ENCODE measurements around the gene RARA.
"Not testable (repeated sequence)": the region's sequence is repeated elsewhere in the genome, so short reads cannot be mapped to it uniquely, and the experiment has no call there.

Gene RARA

DNA sequence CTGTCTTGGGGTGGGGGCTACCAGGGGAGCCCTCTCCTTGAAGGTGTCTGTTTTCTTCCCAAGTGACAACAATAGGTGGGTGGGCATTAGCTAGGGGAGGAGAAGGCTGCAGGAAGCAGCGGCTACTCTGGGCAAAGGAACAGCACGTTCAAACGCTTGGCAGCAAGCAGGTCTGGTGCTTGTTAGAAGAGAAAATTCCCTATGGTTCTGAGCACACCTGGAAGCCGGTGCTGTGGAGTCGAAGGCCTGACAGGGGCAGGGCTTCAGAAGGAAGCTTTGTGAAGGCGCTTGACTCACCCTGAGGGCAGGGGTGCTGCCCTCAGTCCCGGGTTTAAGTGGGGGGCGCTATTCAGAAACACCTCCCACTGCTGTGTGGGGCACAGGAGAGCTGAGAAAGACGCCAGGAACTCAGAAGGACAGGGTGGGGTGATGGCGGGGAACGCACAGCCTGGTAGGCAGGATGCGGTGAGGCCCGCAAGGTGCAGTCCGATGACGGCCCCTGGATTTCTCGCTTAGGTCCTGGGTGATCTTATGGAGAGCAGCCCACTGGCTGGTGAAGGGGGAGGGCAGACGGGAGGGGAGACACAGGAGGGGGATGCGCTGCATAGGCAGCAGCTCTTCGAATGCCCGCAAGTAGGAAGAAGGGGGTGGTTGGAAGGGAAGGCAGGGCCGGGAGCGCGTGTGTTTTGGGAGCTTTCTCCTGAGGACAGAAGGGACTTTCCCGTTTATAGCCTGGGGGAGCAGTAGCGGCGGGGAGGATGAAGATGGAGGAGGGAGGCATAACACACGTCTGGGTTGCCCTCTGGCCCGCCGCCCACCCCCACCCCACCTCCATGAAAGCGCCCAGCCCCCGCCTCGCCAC, 52.3 kb downstream of the RARA start:
- no peak for DNase-seq

DNA sequence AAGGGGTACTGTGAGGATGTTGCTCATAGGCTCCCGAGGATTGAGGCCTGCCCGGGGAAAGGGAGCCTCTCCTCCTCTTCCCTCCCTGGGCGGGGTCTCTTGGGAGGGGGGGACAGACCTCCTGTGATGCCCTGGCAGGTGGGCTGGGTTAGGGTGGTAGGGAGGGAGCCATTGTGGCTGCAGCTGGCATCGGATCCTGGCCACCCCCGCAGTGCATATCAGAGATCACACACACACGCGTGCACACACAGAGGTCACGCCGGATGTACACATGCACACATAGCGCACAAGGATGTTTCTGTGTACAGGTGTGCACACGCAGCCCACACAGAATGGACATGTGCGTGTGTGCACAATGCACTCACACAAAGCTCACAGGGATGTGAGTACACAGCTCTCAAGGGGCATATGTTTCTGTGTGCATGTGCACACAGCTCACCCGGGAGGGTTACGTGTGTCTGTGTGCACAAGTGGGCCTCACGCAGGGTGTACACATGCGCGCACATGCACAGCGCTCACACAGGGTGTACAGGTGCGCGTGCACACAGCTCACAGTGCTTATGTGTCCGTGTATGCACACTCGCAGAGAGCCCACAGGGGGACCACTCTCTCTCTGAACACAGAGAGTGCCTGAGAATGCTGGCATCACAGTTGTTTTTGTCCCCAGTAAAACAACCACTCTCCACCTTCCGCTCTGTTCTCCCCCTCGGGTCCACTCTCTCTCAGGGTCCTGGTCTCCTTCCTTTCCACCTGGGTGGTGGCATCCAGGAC, 53.1 kb downstream of the RARA start:
- DNase-seq, result no peak

DNA sequence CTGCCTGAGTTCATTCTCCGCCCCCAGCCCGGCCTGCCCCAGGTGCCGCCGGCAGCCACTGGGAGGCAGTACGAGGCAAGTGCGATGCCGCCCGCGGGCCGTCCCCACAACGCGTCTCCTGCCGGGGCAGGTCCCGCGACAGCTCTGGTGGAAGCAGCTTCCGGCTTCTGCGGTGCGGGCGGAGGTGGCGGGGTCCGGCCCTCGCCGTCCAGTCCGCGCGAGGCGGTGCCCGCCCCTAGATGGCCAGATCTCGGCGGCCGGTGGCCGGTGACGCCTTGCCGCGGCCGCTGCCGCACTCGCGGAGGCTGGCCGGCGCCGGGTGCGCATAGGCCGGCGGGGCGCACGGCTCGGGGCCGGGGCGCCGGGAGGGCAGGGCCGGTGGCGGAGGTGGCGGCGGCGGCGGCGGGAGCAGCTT, 53.7 kb downstream of the RARA start:
- peak; percentile 93 for DNase-seq

DNA sequence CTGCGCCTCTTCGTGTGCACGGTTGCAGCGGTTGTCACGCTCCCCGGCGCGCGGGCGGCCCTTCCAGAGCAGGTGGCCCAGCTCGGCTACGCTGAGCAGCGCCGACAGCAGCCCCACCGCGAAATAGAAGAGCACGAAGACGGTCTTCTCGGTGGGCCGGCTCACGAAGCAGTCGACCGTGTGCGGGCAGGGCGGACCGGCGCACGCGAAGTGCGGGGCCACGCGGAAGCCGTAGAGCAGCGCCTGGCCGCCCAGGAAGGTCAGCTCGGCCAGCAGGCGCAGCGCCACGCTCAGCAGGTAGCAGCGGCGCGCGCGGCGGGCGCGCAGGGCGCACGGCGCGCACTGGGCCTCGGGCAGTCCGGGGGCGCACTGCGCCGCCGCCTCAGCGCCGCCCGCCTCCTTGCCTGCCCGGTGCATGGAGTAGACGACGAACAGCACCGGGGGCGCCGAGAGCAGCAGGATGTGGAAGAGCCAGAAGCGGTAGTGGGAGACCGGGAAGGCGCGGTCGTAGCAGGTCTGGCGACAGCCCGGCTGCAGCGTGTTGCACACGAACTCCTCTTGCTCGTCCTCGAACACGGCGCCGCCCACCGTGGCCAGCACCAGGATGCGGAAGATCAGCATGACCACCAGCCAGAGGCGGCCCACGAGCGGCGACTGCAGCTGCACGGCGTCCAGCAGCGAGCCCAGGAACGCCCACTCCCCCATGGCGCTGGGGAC, 54.3 kb downstream of the RARA start:
- no peak for DNase-seq

DNA sequence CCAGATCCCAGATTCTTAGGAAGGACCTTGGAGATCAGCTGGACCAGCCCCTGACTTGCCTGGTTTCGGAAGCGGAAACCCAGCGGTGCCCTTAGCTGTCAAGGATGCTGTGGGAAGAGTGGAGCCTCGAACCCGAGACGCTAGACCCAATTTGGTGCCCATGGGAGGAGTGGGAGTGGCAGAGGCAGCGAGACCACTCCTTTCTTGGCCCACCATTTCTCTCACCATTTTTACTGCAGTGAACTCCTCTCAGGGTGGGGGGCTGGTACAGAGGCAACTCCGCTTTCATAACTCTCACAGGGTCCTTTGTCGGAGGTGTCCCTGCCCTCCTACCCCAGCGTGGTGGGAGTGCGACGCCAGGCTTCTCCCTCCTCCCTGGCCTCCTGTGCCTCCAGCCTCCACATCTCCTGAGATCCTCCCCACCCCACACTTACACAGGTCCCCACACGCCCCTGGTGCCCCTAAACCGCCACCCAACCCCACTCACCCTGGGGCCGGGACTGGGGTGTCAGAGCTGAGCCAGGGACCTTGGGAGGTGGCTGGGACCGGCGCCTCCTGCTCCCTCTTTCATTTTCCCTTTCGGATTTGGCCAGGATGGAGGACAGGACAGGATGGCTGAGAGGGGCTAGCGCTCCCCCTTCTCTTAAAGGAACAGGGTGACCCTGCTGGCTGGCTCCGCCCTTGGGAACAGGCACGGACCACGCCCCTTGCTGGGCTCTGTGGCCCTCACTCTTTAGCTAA, 55.3 kb downstream of the RARA start, which contains the start of gene GJD3:
Gene GJD3 (minus strand): TSS at position 617 of the 741 bp plus-strand sequence. CDS start 922 bp downstream, outside the sequence.
- no peak for DNase-seq

DNA sequence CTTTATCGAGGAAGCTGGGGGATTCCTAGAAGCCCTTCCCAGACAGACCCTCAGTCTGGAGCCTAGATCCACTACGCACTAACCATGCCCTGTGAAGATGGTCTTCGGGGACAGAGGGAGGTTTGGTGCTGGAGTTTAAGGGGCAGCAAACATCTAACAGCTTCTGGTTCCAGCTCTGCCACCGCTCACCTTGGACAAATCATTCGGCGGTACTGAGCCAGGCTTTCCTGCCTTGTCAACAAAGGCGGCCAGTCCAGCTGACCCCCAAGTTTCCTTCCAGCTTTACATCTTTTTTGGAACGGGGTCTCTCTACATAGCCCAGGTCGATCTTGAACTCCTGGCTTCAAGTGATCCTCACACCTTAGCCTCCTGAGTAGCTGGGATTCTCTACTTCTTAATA, 55.9 kb downstream of the RARA start:
- DNase-seq, result no peak

DNA sequence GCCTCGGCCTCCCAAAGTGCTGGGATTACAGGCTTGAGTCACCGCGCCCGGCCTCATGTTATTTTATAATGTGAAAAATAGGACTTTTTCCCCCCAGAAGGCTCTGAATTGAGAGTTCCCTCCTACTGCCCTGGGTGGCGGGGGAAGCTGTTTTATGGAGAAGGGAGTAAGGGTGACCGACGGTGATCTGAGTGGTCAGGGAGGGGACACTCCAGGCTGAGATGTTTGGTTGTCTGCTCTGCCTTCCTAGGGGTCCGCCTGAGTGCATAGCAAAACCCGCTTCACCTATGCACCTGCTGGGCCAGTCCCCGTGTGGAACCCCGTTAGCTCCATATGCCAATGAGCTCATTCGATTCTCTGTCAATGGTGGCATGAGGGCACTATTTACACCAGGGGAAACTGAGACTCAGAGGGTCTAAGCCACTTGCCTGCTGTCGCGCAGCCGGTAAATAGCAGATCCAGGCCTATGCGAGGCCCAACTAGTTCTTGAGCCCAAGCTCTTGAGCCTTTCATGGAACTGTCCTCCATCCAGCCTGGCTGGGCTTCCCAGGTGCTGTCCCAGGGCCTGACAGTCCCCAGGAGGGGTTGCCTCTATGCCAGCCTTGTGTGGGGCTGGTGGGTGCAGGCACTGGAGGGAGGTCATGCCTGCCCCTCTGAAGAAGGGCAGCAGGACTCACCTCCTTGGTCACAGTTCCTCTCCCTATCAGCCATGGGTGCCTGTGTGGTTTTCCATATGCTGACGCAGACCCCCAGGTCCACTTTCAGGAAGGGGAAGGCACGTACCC, 57.3 kb downstream of the RARA start:
- DNase-seq, result no peak

DNA sequence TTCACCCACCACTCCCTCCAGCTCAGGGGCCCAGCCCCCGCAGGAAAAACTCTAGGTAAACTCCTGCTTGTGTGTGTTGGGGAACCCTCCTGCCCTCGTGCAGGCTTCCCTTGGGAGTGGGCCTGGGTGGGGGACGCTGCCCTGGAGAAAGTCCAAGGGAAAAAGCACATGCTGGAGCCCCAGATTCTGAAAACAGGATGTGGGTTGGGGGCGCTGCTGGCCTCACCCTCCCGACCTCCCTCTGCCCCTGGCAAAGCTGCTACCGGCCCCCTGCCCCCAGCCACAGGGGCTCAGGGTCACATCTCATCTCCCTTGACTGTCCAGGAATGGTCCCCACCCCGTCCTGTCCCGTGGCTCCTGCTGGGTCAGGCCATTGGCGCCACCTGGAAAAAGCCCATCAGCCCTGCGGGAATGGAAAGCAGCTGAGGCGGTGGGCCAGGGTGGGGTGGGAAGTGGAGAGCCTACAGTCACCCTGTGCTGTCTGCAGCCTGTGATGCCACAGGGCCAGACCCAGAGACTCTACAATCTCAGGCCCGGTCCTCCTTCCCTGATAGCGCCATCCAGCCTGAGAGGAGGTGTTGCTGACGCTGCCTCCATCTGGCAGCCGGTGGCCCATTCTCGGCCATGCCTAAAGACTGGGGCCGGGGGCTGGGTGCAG, 58.0 kb downstream of the RARA start:
- no peak for DNase-seq

DNA sequence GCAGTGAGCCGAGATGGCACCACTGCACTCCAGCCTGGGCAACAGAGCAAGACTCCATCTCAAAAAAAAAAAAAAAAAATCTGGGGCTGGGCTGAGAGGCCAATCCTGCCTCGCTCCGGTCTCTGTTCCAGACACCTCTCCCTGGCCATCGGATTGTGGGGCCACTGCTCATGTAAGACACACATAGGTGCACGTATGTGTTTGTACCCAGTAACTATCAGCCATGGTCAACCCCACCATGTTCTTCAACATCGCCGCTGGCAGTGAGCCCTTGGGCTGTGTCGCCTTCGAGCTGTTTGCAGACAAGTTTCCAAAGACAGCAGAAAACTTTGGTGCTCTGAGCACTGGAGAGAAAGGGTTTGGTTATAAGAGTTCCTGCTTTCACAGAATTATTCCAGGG, 58.7 kb downstream of the RARA start:
- DNase-seq, result not testable (repeated sequence)

DNA sequence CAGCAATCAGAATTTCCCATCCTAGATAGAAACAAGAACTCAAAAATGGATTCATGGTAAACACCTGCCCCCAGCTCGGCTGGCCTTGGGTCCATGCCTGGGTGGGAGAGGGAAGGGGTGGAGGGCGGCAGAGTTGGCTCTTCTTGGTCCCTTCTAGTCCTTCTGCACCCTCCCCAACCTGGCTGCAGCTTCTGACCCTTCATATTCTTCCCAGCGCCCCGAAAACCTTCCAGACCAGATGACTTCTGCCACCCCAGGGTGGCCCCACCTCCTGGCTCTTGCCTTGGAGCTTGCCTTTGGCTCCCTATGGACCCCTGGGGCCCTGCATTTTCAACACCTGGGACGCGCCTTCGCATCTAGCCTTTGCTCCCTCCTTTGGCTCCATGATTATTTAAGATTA, 60.9 kb downstream of the RARA start:
- no peak for DNase-seq

DNA sequence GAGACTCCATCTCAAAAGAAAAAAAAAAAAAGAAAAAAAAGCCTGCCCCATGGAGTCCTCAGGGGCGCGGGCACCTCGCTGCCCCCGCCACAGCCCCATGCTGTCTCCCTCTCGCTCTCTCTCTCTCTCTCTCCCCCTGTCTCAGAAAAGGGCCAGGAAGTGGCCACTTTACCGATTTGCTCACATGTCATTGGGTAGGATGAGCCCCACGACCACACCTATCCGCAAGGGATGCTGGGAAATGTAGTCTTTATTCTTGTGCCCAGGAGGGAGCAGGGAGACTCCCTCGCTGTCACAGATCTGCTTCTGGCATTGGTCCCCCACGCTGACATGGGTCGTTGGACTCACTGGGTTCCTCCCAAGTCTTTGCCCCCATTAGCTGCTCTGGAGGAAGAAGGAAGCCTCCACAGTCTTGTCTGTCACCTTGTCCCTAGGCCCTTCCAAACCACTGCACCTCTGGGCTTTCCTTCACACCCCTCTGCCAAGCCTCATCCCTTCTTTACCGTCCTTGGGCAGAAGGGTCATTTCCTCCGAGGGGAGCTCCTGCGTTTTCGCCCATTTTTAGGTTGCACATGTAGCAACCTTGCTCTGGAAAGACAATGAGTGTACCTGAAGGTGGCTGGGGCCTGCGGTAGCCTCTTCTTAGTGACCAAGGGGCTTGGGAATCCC, 62.4 kb downstream of the RARA start:
- DNase-seq, result no peak

DNA sequence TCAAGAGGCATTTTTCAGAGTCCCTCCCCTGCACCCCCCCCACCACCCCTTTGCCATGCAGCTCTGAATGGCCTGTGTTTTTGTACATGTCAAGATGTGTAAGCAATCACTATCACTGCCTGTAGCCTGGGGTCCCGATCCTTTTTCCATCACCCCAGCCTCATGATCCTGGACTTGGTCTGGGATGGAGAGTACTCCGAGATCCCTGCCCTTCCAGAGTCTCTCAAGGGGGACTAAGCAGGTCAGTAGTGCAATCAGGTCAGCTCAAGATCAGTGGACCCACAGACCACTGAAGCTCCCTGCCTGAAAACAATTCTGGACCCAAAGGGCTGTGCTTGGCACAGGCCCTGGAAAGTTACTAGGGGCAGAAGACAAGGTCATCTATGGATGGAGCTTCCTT, 63.1 kb downstream of the RARA start:
- DNase-seq, result peak; percentile 46

DNA sequence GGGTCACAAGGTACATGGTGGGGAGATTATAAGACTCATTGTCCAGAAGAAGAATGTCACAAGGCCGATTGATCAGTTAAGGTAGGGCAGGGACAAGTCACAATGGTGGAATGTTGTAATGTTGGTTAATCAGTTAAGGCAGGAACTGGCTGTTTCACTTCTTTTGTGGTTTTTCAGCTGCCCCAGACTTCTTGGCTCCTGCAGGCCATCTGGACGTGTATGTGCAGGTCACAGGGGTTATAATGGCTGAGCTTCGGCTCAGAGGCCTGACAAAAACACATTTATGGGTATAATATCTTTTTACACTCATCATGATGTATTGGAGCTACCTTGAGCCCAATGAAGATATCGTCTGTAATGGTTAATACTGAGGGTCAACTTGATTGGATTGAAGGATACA, 63.7 kb downstream of the RARA start:
- peak; percentile 44 for DNase-seq

DNA sequence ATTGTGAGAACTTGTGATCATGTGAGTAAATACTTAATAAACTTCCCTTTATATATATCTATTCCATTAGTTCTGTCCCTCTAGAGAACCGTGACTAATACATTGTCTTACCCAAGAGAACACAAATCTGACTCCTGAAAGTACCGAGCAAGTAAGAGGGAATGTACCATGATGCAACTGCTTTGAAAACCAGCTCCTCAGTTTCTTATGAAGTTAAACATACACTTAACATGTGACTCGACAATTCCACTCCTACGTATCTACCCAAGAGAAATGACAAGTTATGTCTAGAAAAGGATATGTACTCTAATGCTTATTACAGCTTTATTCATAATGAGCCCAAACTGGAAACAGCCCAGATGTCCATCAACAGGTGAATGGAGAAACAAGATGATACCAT, 64.3 kb downstream of the RARA start:
- DNase-seq, result no peak

DNA sequence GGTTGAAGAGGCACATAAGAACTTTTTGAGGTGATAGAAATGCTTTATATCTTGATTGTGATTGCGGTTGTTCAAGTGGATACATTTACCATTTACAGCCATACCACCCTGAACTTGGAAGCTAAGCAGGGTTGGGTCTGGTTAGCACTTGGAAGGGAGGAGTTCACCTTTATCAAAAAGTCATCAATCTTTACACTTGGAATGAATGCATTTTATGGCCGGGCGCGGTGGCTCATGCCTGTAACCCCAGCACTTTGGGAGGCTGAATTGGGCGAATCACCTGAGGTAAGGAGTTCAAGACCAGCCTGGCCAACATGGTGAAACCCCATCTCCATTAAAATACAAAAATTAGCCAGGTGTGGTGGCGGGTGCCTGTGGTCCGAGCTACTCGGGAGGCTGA, 65.0 kb downstream of the RARA start:
- peak; percentile 44 for DNase-seq

DNA sequence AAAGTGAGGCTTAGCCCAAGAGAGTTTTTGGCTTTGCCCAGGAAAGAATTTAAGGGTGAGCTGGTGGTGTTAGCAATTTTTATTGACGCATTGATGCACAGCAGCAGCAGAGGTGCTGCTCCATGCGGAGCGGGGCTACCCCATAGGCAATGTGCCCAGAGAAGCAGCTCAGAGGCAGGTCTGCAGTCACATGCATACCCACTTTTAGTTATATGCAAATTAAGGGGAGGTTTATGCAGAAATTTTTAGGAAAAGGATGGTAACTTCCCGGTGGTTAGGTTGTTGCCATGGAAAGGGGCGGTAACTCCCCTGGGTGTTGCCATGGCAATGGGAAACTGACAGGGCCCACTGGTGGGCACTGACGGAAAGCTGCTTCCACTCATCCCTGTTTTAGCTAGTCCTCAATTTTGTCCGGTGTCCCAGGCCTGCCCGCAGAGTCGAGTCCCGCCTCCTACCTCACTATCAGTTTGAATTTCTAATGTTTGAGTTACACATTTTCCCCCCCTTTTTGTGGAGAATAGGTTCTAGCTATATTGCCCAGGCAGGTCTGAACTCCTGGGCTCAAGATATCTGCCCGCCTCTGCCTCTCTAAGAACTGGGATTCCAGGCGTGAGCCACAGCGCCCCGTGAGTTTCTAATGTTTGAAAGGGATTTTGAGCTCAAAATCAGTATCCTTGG, 66.0 kb downstream of the RARA start:
- DNase-seq, result peak; percentile 37

DNA sequence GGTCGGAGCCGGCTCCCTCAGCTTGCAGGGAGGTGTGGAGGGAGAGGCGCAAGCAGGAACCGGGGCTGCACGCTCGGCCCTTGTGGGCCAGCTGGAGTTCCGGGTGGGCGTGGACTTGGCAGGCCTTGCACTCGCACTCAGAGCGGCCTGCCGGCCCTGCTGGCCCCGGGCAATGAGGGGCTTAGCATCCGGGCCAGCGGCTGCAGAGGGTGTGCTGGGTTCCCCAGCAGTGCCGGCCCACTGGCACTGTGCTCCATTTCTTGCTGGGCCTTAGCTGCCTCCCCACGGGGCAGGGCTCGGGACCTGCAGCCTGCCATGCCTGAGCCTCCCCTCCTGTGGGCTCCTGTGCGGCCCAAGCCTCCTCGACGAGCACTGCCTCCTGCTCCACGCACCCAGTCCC, 66.8 kb downstream of the RARA start:
- DNase-seq, result peak; percentile 40

DNA sequence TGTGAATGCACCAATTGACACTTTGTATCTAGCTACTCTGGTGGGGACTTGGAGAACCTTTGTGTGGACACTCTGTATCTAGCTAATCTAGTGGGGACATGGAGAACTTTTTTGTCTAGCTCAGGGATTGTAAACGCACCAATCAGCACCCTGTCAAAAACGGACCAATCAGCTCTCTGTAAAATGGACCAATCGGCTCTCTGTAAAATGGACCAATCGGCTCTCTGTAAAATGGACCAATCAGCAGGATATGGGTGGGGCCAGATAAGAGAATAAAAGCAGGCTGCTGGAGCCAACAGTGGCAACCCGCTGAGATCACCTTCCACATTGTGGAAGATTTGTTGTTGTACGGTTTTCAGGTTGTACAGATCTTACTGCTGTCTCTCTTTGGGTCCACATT, 67.6 kb downstream of the RARA start:
- peak; percentile 41 for DNase-seq

DNA sequence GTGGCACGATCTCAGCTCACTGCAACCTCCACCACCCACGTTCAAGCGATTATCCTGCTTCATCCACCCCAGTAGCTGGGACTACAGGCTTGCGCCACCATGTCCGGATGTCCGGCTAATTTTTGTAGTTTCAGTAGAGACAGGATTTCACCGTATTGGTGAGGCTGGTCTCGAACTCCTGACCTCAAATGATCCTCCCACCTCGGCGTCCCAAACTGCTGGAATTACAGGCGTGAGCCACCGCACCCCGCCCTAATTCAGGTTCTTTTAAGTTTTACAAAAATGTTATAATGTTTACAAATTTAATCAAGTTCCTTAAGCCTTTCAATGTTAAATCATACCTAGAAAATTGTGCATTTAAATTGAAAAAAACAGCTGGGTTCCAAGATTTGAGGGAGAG, 68.9 kb downstream of the RARA start:
- no peak for DNase-seq

DNA sequence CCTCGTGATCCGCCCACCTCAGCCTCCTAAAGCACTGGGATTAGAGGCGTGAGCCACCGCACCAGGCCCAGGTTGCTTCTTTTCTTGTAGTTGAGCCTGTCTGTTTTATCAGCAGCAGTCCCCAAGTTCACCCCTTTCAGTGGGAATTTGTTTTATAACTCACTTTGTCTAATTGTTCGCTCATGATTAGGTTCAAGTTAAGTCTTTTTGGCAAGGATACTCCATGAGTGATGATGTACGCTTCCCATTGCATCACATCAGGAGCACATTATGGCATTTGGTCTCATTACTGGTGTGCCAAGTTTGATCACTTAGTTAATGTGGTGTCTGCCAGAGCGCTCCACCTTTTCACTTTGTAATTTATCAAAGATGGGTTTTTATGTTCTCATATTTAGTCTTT, 70.0 kb downstream of the RARA start:
- no peak for DNase-seq
